CD4-positive, CD25-positive, alpha-beta regulatory T cell (primary cell): ENCODE measurements around the gene SLC25A23. TPM values are rescaled to one million over a fixed set of nuclear protein-coding genes. Genes with fewer than 3 reads are reported as not detected.

Experiments used
- ATAC-seq, 2 donors: fragments of 150-1000 bp; cut with Tn5 transposase; one replicate each; pipeline ENCODE4 v1.10.0; 2021; ENCODE audit warnings: low read depth in 2 of 2, moderate number of reproducible peaks in 2 of 2, moderate library complexity in 1 of 2
- DNase-seq, 3 donors: peaks; one replicate each; pipeline versions ENCODE4 v3.0.0 to v3.0.0-alpha.2; 2012 to 2022; ENCODE audit warnings: mixed read lengths in 1 of 3
- H3K27ac ChIP-seq: one replicate; pipeline ENCODE4 v1.7.0; 2013; ENCODE audit warnings: mild to moderate bottlenecking, low read length; ENCODE audit not compliant: insufficient read depth, poor library complexity, severe bottlenecking
- H3K27me3 ChIP-seq: one replicate; pipeline ENCODE4 v1.7.0; 2013; ENCODE audit warnings: low read length; ENCODE audit not compliant: control insufficient read depth, insufficient read depth
- H3K36me3 ChIP-seq: one replicate; pipeline ENCODE4 v1.7.0; 2013; ENCODE audit warnings: mild to moderate bottlenecking, low read length, moderate library complexity; ENCODE audit not compliant: control insufficient read depth, insufficient read depth
- H3K4me1 ChIP-seq: 2 replicates; pipeline ENCODE4 v1.7.0; 2013; ENCODE audit warnings: mild to moderate bottlenecking, low read length; ENCODE audit not compliant: insufficient read depth, control insufficient read depth, poor library complexity, severe bottlenecking
- H3K4me3 ChIP-seq: one replicate; pipeline ENCODE4 v1.7.0; 2013; ENCODE audit warnings: low read depth, mild to moderate bottlenecking, low read length, moderate library complexity
- H3K9me3 ChIP-seq, 2 experiments: 1 replicate in 1 of 2; 2 replicates in 1 of 2; pipeline ENCODE4 v1.7.0; 2013; ENCODE audit warnings: low read length in 2 of 2, mild to moderate bottlenecking in 1 of 2, moderate library complexity in 1 of 2; ENCODE audit not compliant: control insufficient read depth in 2 of 2
- H3K27ac Mint-ChIP-seq, 3 donors: one replicate each; pipeline ENCODE4 v1.8.0; 2020 to 2022; ENCODE audit warnings: mild to moderate bottlenecking in 3 of 3, mixed read lengths in 3 of 3, moderate library complexity in 2 of 3
- H3K27me3 Mint-ChIP-seq: one replicate; pipeline ENCODE4 v1.8.0; 2022; ENCODE audit warnings: mild to moderate bottlenecking, mixed read lengths
- H3K36me3 Mint-ChIP-seq: one replicate; pipeline ENCODE4 v1.8.0; 2020; ENCODE audit warnings: mixed read lengths
- H3K4me1 Mint-ChIP-seq, 4 donors: one replicate each; pipeline ENCODE4 v1.8.0; 2020 to 2022; ENCODE audit warnings: mixed read lengths in 4 of 4, mild to moderate bottlenecking in 1 of 4
- H3K4me3 Mint-ChIP-seq, 4 donors: one replicate each; pipeline ENCODE4 v1.8.0; 2020 to 2022; ENCODE audit warnings: mild to moderate bottlenecking in 4 of 4, mixed read lengths in 4 of 4, moderate library complexity in 3 of 4
- H3K9me3 Mint-ChIP-seq, 7 donors: one replicate each; pipeline ENCODE4 v1.8.0; 2020 to 2022; ENCODE audit warnings: mixed read lengths in 7 of 7, mild to moderate bottlenecking in 3 of 7, moderate library complexity in 2 of 7
- polyA plus RNA-seq, 4 donors: library from polyadenylated mRNA; unstranded; fragments of 300-500 nt; fragmentation: Illumina TruSeq; gene quantifications; one replicate each; pipeline ENCODE4 v1.2.3, GENCODE V29; 2021
- total RNA-seq: library from RNA; stranded (reverse); gene quantifications from one replicate; pipeline ENCODE4 v1.2.3, GENCODE V29; 2022

SLC25A23 gene
- total and polyA plus RNA-seq, 5 donors from 2014 or later = 6.6 to 14.7 (median 10.9) TPM

- DNase-seq (no peak), ATAC-seq (no peak)
- Mint-ChIP-seq H3K4me3 (no peak overlapping the region), H3K36me3 (peaks cover 11% of the 10 kb centered on the region), H3K27ac (no peak overlapping the region), H3K27me3 (no peaks in the 10 kb centered on the region), H3K9me3 (no peaks in the 10 kb centered on the region), H3K4me1 (peaks cover 0 to 4% (median 0%) of the 10 kb centered on the region in 4 donors)
- Histone ChIP-seq H3K27me3 (no peaks in the 10 kb centered on the region), H3K27ac (no peak overlapping the region), H3K4me3 (no peak overlapping the region), H3K9me3 (no peaks in the 10 kb centered on the region), H3K36me3 (peaks cover 61% of the 10 kb centered on the region), H3K4me1 (no peaks in the 10 kb centered on the region)
Observed at GRCh38 chr19:6415591-6416190, 43.9 kb downstream of the SLC25A23 start.

- peaks cover 7% of the 10 kb centered on the region for H3K36me3 Mint-ChIP-seq
- no peak for DNase-seq
- H3K4me3 Mint-ChIP-seq = no peak overlapping the region
- no peaks in the 10 kb centered on the region for H3K4me1 ChIP-seq
- H3K4me1 Mint-ChIP-seq = no peaks in the 10 kb centered on the region
- no peak overlapping the region for H3K27ac ChIP-seq
- H3K36me3 ChIP-seq = peaks cover 54% of the 10 kb centered on the region
- H3K27me3 Mint-ChIP-seq = no peaks in the 10 kb centered on the region
- ATAC-seq = no peak
- no peak overlapping the region for H3K4me3 ChIP-seq
- H3K27me3 ChIP-seq = no peaks in the 10 kb centered on the region
- no peak overlapping the region for H3K27ac Mint-ChIP-seq
- no peaks in the 10 kb centered on the region for H3K9me3 Mint-ChIP-seq
- H3K9me3 ChIP-seq = no peaks in the 10 kb centered on the region
Observed at GRCh38 chr19:6414793-6415590, 44.6 kb downstream of the SLC25A23 start.

- ATAC-seq = no peak
- DNase-seq = no peak
- H3K27me3 Mint-ChIP-seq = no peaks in the 10 kb centered on the region
- H3K36me3 Mint-ChIP-seq = peaks cover 4% of the 10 kb centered on the region
- Histone ChIP-seq H3K27ac (no peak overlapping the region), H3K4me1 (no peaks in the 10 kb centered on the region), H3K36me3 (peaks cover 44% of the 10 kb centered on the region), H3K27me3 (no peaks in the 10 kb centered on the region), H3K4me3 (no peak overlapping the region), H3K9me3 (no peaks in the 10 kb centered on the region)
- no peaks in the 10 kb centered on the region for H3K9me3 Mint-ChIP-seq
- H3K27ac Mint-ChIP-seq = no peak overlapping the region
- no peaks in the 10 kb centered on the region for H3K4me1 Mint-ChIP-seq
- H3K4me3 Mint-ChIP-seq = no peak overlapping the region
Observed at GRCh38 chr19:6413721-6414643, 45.6 kb downstream of the SLC25A23 start.

- Histone ChIP-seq H3K36me3 (peaks cover 37% of the 10 kb centered on the region), H3K9me3 (no peaks in the 10 kb centered on the region), H3K27ac (no peak overlapping the region), H3K4me3 (no peak overlapping the region), H3K4me1 (no peaks in the 10 kb centered on the region), H3K27me3 (no peaks in the 10 kb centered on the region)
- Mint-ChIP-seq H3K36me3 (no peaks in the 10 kb centered on the region), H3K27me3 (no peaks in the 10 kb centered on the region), H3K9me3 (no peaks in the 10 kb centered on the region), H3K27ac (no peak overlapping the region), H3K4me3 (no peak overlapping the region), H3K4me1 (no peaks in the 10 kb centered on the region)
- DNase-seq (no peak), ATAC-seq (no peak)
Observed at GRCh38 chr19:6413291-6413690, 46.3 kb downstream of the SLC25A23 start.

- Histone ChIP-seq H3K27ac (no peak overlapping the region), H3K27me3 (no peaks in the 10 kb centered on the region), H3K9me3 (no peaks in the 10 kb centered on the region), H3K4me3 (no peak overlapping the region), H3K36me3 (peaks cover 30% of the 10 kb centered on the region), H3K4me1 (no peaks in the 10 kb centered on the region)
- H3K9me3 Mint-ChIP-seq = no peaks in the 10 kb centered on the region
- DNase-seq = peak; percentile 26 to 47 (median 40)
- no peaks in the 10 kb centered on the region for H3K27me3 Mint-ChIP-seq
- no peak overlapping the region for H3K4me3 Mint-ChIP-seq
- H3K27ac Mint-ChIP-seq = no peak overlapping the region
- no peaks in the 10 kb centered on the region for H3K4me1 Mint-ChIP-seq
- no peaks in the 10 kb centered on the region for H3K36me3 Mint-ChIP-seq
- ATAC-seq = peak; percentile 55 to 59
Observed at GRCh38 chr19:6412447-6413091, 47.0 kb downstream of the SLC25A23 start.

GRCh38 chr19:6412061-6412446 is 47.5 kb downstream of the SLC25A23 start:
- peak in 1 of 2 donors; percentile 24 for ATAC-seq
- Histone ChIP-seq H3K27ac (no peak overlapping the region), H3K9me3 (no peaks in the 10 kb centered on the region), H3K4me1 (no peaks in the 10 kb centered on the region), H3K36me3 (peaks cover 25% of the 10 kb centered on the region), H3K4me3 (no peak overlapping the region), H3K27me3 (no peaks in the 10 kb centered on the region)
- Mint-ChIP-seq H3K4me3 (no peak overlapping the region), H3K9me3 (no peaks in the 10 kb centered on the region), H3K4me1 (no peaks in the 10 kb centered on the region), H3K27me3 (no peaks in the 10 kb centered on the region), H3K36me3 (no peaks in the 10 kb centered on the region), H3K27ac (no peak overlapping the region)
- no peak for DNase-seq

- DNase-seq = no peak
- no peaks in the 10 kb centered on the region for H3K4me1 ChIP-seq
- no peaks in the 10 kb centered on the region for H3K9me3 ChIP-seq
- H3K27ac ChIP-seq = no peak overlapping the region
- H3K4me1 Mint-ChIP-seq = no peaks in the 10 kb centered on the region
- no peaks in the 10 kb centered on the region for H3K27me3 ChIP-seq
- H3K36me3 ChIP-seq = peaks cover 3% of the 10 kb centered on the region
- H3K4me3 Mint-ChIP-seq = no peak overlapping the region
- H3K27me3 Mint-ChIP-seq = no peaks in the 10 kb centered on the region
- no peak overlapping the region for H3K4me3 ChIP-seq
- H3K36me3 Mint-ChIP-seq = no peaks in the 10 kb centered on the region
- H3K9me3 Mint-ChIP-seq = no peaks in the 10 kb centered on the region
- peak overlapping the region in 1 of 3 donors; percentile 69 for H3K27ac Mint-ChIP-seq
- no peak for ATAC-seq
Observed at GRCh38 chr19:6409346-6409745, 50.2 kb downstream of the SLC25A23 start.
